HG02981 (cell line): ENCODE data around the gene UQCRH.

ENCODE experiments used
- ATAC-seq: cut with Tn5 transposase; IDR thresholded peaks from one replicate; pipeline ENCODE4 v1.9.1; 2021; ENCODE audit warnings: mild to moderate bottlenecking, moderate library complexity; ENCODE audit not compliant: unreplicated experiment

Gene UQCRH

GRCh38 chr1:46303038-46303871 is at the start of gene UQCRH, which contains the start of gene LRRC41:
UQCRH (plus strand) TSS chr1:46303698; CDS start chr1:46303767, 69 bp downstream.
LRRC41 (minus strand) TSS chr1:46303616; CDS start chr1:46303322, 294 bp downstream.
- peak; percentile 77 for ATAC-seq

GRCh38 chr1:46254668-46255067 is 48.8 kb upstream of the UQCRH start:
- ATAC-seq = no peak

- ATAC-seq = no peak
Observed at GRCh38 chr1:46256523-46256922, 47.0 kb upstream of the UQCRH start.

GRCh38 chr1:46262508-46262907 is 41.0 kb upstream of the UQCRH start:
- ATAC-seq = no peak

- no peak for ATAC-seq
Observed at GRCh38 chr1:46263146-46263545, 40.4 kb upstream of the UQCRH start.

- ATAC-seq = no peak
Observed at GRCh38 chr1:46268578-46268977, 34.9 kb upstream of the UQCRH start.

GRCh38 chr1:46274225-46275029 is 29.1 kb upstream of the UQCRH start:
- ATAC-seq = no peak

GRCh38 chr1:46275030-46275337 is 28.5 kb upstream of the UQCRH start:
- ATAC-seq = no peak

GRCh38 chr1:46277658-46278373 is 25.7 kb upstream of the UQCRH start:
- ATAC-seq = no peak

- ATAC-seq = no peak
Observed at GRCh38 chr1:46278807-46279206, 24.7 kb upstream of the UQCRH start.

- no peak for ATAC-seq
Observed at GRCh38 chr1:46280092-46280491, 23.4 kb upstream of the UQCRH start.

- no peak for ATAC-seq
Observed at GRCh38 chr1:46281021-46281420, 22.5 kb upstream of the UQCRH start.

- no peak for ATAC-seq
Observed at GRCh38 chr1:46284058-46284457, 19.4 kb upstream of the UQCRH start.

GRCh38 chr1:46284597-46285564 is 18.6 kb upstream of the UQCRH start:
- no peak for ATAC-seq

GRCh38 chr1:46285730-46286477 is 17.6 kb upstream of the UQCRH start:
- ATAC-seq = no peak

GRCh38 chr1:46288485-46289133 is 14.9 kb upstream of the UQCRH start:
- ATAC-seq = no peak

- ATAC-seq = no peak
Observed at GRCh38 chr1:46289134-46289494, 14.4 kb upstream of the UQCRH start.

- ATAC-seq = no peak
Observed at GRCh38 chr1:46289976-46290375, 13.5 kb upstream of the UQCRH start.

GRCh38 chr1:46295306-46295705 is 8.2 kb upstream of the UQCRH start:
- ATAC-seq = no peak
